Erythroblast (primary cell): ENCODE data around the gene BCL2.

Experiments
- GATA1 ChIP-seq: IDR thresholded peaks from 2 replicates; pipeline ENCODE4 v1.6.1; 2011; ENCODE audit warnings: low read depth, mild to moderate bottlenecking, control low read depth, low read length, moderate library complexity
- POLR2A ChIP-seq: IDR thresholded peaks from 2 replicates; pipeline ENCODE4 v1.6.1; 2011; ENCODE audit warnings: mild to moderate bottlenecking, low read length

- no peak for TF ChIP-seq POLR2A
- TF ChIP-seq GATA1: no peak
Measured at GRCh38 chr18:63142594-63143225, 176.9 kb downstream of the BCL2 start.
